SHP77 treated with DMSO at 0.1 percent for 48 hours (cell line): Measurements from ENCODE around the gene ISCU.
"Not testable (repeated sequence)": the region's sequence is repeated elsewhere in the genome, so short reads cannot be mapped to it uniquely, and the experiment has no call there.

ENCODE experiments used
- DNase-seq: peaks from one replicate; lab custom pipeline; 2025; lab: John Stamatoyannopoulos, UW

The ISCU gene

DNA sequence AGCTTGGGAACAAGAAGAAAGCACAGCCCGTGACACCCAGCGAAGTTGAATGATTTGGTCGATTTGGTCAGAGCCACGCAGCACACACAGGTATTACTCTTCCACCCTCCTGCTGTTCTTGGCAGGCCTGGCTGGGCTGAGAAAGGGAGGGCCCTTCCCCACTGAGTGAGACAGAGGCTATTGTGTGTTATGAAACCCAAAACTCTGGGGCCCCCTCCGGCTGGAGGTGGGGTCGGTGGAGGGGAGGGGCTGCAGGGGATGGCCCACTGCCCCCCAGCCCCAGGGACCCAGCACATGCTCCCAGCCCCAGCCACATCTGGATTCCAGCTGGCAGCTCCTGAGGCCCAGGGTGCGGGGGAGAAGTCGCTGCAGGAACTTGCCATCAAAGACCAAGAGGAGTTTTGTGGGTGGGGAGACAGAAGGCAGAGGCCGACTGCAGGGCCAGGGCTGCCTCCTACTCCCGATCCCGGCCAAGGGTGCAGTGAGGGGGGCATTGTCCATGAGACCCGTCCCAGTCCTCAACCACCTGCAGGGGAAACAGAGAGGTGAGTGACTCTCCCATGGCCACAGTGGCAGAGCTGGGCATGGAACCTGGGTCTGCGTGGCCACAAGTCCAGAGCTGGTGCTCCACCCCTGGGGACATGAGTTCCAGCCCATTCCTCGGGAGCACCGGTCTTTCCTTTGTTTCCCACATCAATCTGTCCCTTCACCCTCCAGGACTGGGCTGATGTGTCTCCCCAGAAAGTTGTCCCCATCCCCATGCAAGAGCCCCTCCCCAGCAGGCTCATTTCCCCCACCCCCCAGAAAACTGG lies 26.8 kb downstream of the ISCU start:
- no peak for DNase-seq

DNA sequence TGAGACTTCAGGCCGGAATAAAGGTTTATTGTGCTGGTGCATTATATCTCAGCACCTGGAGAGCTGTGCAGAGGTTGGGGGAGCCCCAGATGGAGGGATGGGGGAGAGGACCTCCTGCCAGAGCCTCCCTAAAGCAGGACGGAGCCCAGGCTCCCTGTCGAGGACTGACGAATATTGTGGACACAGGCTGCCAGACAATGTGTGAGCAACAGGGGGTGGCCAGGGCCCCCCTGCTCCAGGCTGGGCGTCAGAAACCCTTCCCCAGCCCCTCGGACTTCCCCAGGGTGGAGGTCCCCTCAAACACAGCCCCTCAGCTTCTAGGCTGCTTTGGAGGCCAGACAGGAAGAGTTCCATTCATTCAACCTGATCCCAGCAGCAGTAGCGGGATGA lies 27.4 kb downstream of the ISCU start:
- DNase-seq = no peak

DNA sequence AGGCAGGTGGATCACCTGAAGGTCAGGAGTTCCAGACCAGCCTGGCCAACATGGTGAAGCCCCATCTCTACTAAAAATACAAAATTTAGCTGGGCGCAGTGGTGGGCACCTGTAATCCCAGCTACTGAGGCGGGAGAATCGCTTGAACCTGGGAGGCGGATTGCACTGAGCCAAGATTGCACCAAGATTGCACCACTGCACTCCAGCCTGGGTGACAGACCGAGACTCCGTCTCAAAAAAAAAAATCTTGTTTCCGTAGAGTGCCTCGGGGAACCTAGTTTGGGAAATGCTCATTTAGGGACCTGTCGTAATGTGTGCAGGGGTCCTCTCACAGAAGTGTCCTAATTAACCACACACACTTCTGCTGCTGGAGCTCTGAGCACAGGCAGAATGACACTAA lies 28.1 kb downstream of the ISCU start:
- DNase-seq = not testable (repeated sequence)

DNA sequence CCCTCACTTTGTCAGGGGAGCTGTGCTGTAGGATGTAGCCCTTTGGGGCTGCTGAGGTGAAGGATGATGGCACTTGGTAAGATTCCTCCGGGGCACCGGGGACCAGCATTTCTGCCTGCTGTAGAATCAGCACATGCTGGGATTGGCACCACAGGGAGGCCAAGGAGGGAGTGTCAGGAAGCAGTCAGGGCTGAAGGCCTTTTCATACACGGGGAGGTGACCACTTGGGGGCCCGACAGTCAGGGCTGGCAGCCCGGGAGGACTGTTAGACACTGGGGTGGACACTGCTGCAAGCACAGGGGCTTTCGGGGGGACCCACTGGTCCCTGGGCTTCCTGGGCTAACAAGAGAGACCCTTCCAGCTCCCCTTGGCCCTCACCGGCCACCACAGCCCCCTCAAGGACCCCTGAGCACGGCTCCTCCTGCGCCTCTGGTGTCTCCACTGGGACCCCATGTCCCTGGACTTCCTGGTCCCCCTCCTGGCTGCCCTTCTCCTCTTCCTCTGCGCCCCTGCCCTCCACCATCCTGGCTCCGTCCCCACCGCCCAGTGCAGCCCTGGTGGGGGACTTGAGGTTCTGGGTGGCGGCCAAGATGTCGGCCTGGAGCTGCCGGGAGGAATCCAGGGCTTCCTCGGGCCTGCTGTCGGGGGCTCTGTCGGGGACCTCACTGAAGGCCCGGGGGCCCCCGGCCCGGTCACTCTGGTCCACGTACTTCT lies 29.0 kb downstream of the ISCU start:
- no peak for DNase-seq

DNA sequence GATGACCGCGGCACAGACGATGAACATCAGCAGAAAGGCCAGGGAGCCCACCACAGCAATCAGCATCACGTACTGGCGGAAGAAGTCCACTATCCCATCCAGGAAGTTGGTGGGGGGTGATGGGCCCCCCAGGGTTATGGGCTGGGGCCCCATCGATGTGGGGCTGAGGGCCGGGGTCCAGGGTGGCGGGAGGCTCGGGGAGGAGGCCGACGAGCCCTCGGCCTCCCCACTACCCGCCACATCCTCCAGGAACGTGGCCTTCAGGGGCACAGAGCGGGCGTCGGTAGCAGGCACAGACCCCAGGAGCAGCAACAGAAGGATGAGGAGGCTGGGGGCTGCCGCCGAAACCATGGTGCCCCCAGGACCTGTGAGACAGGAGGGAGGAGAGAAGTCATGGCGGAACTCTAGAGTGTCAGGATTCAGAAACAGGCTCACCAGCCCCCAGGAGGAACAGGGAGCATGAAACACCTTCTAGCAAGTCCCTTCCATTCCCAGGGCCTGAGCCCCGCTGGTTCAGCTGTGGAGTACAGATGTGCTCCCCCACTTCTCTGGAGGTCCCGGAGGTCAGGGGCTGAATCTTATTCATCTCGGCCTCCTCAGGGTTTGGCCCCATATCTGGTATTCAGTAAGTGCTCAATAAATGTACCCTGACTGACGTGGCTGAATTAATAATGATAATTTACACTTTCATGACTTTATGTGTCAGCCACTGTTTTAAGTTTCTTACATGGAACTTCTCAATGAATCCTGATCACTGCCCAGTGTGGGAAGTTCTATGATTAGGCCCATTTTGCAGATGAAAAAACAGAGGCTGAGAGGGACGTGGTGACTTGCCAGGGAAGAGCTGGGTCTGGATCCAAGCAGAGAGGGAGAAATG lies 29.9 kb downstream of the ISCU start:
- DNase-seq = no peak

DNA sequence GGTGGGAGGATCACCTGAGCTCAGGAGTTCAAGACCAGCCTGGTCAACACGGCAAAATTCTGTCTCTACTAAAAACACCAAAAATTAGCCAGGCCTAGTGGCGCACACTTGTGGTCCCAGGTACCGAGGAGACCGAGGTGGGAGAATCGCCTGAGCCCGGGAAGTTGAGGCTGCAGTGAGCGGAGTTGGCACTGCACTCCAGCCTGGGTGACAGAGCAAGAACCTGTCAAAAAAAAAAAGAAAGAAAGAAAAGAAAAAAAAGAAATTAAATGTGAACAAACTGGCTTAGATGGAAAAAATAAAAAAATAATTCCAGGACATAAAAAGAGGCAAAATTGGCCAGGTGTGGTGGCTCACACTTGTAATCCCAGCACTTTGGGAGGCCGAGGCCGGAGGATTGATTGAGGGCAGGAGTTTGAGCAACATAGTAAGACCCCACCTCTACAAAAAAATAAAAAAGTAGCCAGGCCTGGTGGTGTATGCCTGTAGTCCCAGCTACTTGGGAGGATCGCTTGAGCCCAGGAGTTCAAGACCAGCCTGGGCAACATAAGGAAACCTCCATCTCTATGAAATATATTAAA lies 32.0 kb downstream of the ISCU start:
- no peak for DNase-seq

DNA sequence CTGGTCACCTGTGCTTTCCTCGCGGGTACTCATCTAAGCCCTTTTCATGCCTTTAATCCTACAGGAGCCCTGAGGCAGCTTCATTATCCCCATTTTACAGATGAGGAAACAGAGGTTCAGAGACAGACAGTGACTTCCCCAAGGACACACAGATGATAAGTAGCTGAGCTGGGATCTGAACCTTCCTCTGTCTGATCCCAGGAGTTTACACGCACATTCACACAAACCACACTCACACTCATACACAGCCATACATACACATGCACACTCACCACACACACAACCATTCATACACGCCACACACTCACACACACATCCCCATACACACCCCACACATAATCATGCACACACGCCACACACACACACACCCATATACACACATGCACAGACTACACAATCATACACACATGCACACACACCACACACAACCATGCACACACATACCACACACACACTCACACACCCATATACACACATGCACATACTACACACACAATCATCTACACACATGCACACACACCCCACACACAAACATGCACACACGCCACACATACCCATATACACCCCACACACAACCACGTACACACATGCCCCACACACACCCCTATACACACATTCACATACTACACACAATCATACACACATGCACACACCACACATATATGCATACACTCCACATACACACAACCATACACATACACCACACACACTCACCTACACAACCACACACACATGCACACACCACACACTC lies 32.7 kb downstream of the ISCU start:
- no peak for DNase-seq

DNA sequence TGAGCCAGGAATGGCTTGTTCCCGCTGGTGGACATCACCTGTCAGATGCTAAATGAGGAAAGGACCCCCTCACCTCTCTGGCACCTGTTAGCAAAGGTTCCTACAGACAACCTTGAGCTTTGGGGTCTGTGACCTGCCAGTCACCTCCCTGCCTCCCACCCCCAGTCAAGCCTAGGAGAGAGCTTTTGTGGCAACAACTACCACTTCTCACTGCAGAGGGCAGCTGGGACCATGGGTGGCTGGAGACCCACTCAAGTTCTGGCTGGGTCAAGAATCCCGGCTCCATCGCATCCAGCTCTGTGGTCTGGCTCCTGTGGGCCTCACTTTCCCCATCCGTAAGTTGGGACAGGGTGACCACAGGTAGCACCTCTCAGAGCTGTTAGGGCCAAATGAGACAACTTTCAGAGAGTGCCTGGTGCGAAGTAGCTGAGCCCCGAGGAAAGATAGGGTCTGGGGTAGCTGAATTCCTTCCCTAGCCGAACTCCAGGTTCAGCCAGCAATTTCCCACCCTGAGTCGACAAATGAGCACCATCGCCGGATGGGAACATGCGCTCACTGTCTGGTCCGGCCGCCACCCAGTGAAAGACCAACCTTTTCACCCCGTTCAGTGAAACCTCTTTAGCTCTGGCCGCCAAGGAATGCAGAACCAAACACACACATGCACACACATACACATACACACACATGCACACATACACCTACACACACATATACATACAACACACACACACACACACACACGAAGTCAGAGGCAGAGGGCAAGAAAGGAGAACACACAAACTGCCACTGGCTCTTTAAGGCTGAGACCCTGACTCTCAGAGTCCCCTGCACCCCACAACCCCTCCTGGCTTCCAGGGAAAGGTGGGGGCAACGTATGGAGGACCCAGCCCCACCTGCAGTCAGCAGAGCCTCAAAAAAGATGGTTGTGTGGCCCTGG lies 33.6 kb downstream of the ISCU start:
- no peak for DNase-seq

DNA sequence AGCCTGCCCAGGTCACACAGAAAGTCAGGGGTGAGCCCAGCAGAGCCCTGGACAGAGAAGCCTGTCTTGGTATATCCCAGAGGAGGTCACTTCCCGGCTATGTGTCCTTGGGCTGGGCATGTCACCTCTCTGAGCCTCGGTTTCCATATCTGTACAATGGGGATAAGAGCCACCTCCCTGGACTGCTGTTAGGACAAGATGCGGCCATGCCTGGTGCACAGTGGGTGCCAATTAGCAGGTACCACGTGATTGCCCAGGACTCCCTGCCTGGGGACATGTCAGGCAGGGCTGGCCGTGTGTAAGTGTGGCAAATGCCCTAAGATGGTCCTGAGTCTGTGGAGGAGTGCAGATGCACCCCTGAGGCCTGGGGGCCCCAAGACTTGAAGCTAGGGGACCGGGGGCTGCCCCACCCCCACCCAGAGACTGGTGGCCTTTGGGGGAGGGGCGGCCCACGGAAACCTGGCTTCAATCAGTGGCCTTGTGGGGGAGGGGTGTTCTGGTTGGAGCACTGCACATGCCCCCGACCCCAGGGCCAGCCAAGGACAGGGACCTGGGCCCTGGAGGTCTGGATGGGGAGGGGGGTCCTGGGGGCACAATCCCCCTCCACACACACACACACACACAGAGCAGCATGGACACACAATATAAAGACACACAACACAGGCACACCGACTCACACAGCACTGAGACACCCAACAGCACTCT lies 34.6 kb downstream of the ISCU start:
- DNase-seq = no peak

DNA sequence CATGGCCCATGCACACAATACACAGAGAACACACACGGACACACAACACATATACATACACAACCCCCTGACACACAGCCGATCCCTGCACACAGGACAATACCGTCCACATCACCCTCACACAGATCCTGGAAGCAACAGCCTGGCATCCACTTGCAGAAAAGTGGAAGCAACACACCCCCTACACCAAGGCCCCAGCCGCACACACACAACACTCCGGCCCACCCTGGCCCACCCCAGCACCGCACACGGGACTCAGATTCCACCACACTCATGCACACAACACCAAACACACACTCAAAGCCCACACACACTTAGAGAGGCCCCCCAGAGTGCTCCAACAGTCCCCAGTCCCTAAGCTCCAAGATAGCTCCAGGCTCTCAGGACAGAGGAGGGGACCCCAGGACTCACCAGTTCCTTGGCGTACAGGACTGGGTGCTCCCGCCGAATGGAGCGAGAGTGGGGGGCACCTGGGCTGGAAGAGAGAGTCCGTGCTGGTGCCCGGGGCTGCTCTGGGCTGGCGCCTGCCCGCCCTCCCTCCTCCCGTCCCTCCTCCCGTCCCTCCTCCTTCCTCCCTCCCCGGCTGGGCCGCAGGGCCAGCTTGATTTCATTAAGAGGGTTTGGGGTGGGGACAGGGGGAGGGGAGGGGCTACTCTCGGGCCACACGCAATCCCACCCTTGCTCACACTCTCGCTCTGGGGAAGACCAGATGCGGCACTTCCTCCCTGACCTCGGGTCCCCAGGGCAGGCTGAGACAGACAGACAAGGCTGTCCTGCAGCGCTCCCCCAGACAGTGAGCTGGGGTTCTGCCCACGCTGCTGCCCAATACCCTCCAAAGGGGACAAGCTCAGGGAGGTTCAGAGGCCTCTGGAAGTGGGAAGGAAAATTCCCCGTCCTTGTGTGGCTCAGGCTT lies 35.4 kb downstream of the ISCU start, which contains the start of gene TMEM119:
Gene TMEM119, minus strand, starts transcription at position 526 of the 913 bp plus-strand sequence. CDS start 5,701 bp downstream, outside the sequence.
- DNase-seq = no peak

DNA sequence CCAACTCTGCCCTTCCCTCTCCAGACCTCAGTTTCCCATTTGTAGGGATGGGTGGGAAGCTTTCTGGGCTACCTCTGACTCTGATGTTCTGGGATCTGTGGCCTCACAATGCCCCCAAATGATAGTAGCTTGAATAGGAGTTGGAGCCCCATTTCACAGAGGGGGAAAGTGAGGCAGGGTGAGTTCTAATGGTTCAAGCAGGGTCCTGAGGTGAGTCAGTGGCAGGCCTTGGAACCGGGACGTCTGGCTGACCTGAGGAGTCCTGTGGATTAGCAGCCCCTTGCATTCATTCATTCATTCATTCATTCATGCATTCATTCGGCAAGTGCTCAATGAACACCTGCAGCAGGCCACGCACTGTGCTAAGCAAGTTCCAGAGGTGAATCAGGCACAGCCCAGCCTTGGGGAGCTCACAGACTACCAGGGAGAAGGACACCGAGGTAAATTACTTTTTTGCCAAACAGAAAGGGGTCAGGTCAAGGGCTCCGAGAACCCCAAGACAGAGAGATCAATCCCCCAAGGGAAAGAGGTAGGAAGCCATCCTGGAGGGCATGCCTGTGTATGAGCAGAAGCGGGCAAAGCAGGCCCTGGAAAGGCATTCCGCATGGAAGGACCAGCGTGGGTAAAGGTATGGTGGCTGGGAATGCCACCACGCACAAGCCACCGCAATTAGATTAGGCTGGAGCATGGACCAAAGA lies 36.3 kb downstream of the ISCU start:
- DNase-seq = no peak

DNA sequence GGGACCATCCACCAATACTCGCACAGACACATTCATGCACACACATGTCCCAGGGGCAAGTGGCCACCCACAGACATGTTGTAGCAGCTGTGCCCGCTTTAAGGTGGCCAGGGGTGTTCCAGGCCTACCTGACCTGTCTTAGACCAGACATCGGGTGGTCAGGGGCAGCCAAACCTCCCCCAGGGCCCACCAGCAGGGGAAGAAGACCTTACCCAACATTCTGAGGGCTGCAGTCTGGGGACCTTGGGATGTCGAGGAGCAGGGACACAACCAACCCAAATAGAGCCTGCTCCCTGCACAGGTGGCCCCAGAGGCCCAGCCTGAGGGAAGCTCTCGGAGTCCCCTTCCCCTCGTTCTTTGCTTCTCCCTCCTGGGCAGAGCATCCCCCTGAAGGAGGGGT lies 37.1 kb downstream of the ISCU start:
- no peak for DNase-seq

DNA sequence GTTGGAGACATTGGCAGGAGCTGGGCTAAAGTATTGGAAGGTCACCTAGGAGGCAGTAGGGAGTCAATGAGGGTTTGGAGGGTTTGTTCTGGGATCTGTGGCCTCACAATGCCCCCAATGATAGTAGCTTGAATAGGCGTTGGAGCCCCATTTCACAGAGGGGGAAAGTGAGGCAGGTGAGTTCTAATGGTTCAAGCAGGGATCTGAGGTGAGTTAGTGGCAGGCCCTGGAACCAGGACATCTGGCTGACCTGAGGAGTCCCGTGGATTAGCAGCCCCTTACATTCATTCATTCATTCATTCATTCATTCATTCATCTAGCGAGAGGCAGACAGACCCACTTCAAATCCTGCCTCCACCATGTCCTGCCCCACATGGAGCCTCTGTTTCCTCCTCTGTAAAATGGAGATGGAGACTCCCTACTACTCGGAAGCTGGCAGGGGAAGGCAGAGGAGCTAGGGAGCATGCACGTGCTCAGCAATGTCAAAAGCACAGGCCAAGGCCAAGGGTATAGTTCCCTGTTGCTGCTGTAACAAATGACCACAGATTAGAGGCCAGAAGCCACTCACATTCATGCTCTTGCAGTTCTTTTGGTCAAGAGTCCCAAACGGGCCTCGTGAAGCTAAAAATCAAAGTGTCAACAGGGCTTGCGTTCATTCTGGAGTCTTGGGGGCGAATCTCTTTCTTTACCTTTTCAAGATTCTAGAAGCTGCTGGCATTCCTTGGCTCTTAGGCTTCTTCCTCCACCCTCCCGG lies 37.7 kb downstream of the ISCU start:
- DNase-seq = no peak

DNA sequence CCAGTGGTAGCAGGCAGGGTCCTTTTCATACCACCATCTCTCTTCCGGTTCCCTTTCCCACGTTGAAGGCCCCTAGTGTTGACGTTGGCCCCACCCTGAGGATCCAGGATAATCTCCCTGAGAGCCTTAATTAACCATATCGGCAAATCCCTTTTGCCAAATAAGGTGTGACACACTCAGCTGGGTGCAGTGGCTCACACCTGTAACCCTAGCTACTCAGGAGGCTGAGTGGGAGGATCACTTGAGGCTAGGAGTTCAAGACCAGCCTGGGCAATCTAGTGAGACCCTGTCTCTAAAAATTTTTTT lies 38.3 kb downstream of the ISCU start:
- no peak for DNase-seq

DNA sequence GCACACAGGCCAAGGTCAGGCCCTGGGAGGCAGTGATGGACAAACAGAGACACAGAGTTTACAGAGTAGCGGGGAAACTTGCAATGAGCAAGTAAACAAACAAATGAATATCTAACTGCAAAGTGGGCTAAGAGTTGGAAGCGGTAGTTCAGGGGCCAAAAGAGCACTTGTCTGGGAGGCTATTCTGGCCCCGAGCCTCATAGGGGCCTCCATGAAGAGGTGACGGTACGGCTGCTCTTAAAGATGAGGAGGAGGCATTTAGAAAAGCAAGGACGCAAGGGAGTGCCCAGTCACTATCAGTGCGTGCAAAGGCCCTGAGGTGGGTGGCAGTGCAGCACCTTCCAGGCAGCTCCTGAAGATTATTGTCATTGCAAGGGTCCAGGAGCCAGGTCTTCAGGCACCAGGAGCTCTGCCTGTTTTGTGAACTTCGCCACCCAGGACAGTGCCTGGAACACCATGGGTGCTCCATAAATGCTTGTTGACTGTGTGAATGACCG lies 39.9 kb downstream of the ISCU start:
- DNase-seq = no peak

DNA sequence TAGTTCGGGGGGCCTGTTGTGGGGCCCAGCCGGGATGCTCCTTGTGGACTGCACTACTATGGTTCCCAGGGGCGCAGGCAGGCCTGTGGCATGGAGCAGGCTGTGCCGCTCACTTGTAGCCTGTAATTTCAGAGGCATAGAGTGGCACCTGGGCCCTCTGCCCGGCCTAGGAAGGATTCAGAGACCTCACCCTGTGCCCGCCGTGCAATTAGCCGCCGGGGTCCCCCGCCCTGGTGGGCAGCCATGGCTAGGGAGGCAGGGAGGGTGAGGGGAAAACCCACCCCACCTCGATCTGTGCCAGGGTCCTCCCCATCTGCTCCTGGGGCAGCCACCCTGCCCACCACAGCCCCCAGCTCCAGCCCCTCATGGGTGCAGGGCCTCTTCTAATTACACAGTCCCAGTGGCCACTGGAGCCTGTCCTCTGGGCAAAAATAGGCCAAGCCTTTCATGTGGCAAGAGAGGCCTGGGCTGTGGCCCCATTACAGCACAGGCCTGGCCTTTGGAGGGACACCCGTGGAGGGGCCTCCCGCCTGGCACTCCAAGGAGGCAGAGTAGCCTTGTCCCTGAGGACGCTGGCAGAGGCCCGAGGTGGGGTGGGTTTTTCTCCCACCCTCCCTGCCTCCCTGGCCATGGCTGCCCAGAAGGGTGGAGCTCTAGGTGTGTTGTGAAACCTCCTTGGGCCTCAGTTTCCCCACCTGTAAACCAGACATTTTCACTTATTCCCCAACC lies 40.7 kb downstream of the ISCU start:
- no peak for DNase-seq
